Lung (tissue), 12 donors: ENCODE measurements around the gene RPL41. TPM values are rescaled to one million over a fixed set of nuclear protein-coding genes. Genes with fewer than 3 reads are reported as not detected.
A peak's percentile ranks its signal among the peaks of the same experiment; 100 is the strongest.

Source experiments
- ATAC-seq: fragments of 200-7000 bp; cut with Tn5 transposase; one replicate; pipeline ENCODE4 v1.9.1; 2020; ENCODE audit warnings: moderate number of reproducible peaks; ENCODE audit not compliant: insufficient read depth, low FRiP score
- DNase-seq, 3 donors: peaks; one replicate each; pipeline ENCODE4 v3.0.0-alpha.2; 2013 to 2017
- H3K27ac ChIP-seq, 2 donors: one replicate each; pipeline ENCODE4 v1.5.1; 2013; ENCODE audit warnings: mild to moderate bottlenecking in 2 of 2, moderate library complexity in 2 of 2, control low read depth in 1 of 2, inconsistent platforms in 1 of 2, low read depth in 1 of 2, low read length in 1 of 2
- H3K27me3 ChIP-seq, 3 donors: one replicate each; pipeline ENCODE4 v1.5.1; 2013; ENCODE audit warnings: low read length in 2 of 3; ENCODE audit not compliant: control insufficient read depth in 3 of 3, insufficient read depth in 3 of 3
- H3K36me3 ChIP-seq, 4 donors: one replicate each; pipeline ENCODE4 v1.5.1; 2013; ENCODE audit warnings: low read length in 4 of 4, mild to moderate bottlenecking in 1 of 4, moderate library complexity in 1 of 4; ENCODE audit not compliant: control insufficient read depth in 4 of 4, insufficient read depth in 4 of 4
- H3K4me1 ChIP-seq, 5 donors: one replicate each; pipeline ENCODE4 v1.5.1; 2013; ENCODE audit warnings: low read length in 5 of 5, mild to moderate bottlenecking in 2 of 5, moderate library complexity in 1 of 5; ENCODE audit not compliant: control insufficient read depth in 5 of 5, insufficient read depth in 5 of 5
- H3K4me3 ChIP-seq: one replicate; pipeline ENCODE4 v1.5.1; 2013; ENCODE audit warnings: mild to moderate bottlenecking, control low read depth, moderate library complexity
- H3K9ac ChIP-seq, 2 donors: one replicate each; pipeline ENCODE4 v1.5.1; 2013; ENCODE audit warnings: low read length in 2 of 2, control low read depth in 1 of 2; ENCODE audit not compliant: insufficient read depth in 1 of 2
- H3K9me3 ChIP-seq, 4 donors: one replicate each; pipeline ENCODE4 v1.5.1; 2013; ENCODE audit warnings: low read length in 3 of 4, mild to moderate bottlenecking in 1 of 4, moderate library complexity in 1 of 4; ENCODE audit not compliant: control insufficient read depth in 4 of 4, insufficient read depth in 3 of 4
- CTCF ChIP-seq: IDR thresholded peaks from 2 replicates; pipeline ENCODE4 v1.5.1; 2012; ENCODE audit warnings: mild to moderate bottlenecking; ENCODE audit errors: control extremely low read depth, extremely low read depth
- WGBS, 2 donors: extraction: QIAGEN DNeasy Blood & Tissue Kit; methylation state at CpG; one replicate each; pipeline ENCODE4 v1.1.7; 2013; 5-methylcytosine and 5-hydroxymethylcytosine counted together
- polyA plus RNA-seq, 2 donors: library from polyadenylated mRNA; stranded (reverse); fragments of 200-250 nt; gene quantifications; one replicate each; pipeline ENCODE4 v1.2.1, GENCODE V29; 2013
- total RNA-seq, 2 donors: library from RNA; depleted of rRNA in 1 of 2; stranded (reverse); fragments of >200 nt in 1 of 2; gene quantifications; one replicate each; pipeline ENCODE4 v1.2.1, GENCODE V29; 2014 to 2021
- donor health status: control.
- donor health status: control.
- donor health status: Bipolar disorder and iron deficiency.
- donor health status: healthy.
- donor health status: DM: yes; HTN: yes; CAD: no.

RPL41 gene
- total and polyA plus RNA-seq, 4 donors: 1,569 to 5,737 (median 3,911) TPM

DNA sequence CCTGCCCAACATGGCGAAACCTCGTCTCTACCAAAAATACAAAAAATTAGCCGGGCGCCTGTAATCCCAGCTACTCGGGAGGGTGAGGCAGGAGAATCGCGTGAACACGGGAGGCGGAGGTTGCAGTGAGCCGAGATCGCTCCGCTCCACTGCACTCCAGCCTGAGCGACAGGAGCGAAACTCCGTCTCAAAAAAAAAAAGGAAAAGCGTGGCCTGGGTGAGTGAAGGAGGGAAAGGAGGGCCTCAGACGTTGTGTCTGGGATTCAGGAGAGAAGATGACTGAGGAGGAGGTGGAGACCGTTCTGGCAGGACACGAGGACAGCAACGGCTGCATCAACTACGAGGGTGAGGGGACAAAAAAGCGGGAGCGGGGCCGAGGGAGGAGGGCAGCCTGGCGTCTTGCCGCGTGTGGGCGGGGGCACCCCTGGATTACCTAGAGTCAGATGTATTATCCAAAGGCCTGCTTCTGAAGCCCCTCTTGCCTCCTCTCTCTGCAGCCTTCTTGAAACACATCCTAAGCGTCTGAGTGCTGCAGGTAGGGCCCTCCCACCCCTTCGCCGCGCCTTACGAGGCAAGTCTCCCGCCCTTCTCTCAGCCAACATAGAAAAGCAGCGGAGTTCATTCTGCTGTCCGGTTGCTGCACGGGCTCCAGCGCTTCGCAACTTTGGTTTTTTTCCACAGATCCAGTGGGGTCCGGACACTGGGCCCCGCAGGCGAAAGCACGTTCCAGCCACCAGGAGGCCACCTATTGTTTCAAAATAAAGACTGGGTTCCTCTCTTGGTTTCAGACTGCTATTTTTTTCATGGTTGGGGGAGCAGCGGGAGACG is 41.0 kb downstream of the RPL41 start:
- Histone ChIP-seq H3K36me3 (peaks cover 7 to 49% (median 34%) of the 10 kb centered on the region in 4 donors), H3K9me3 (no peaks in the 10 kb centered on the region), H3K9ac (peak overlapping the region; percentile 60 to 95), H3K4me1 (peaks cover 4 to 36% (median 26%) of the 10 kb centered on the region in 5 donors), H3K4me3 (peak overlapping the region; percentile 15), H3K27ac (peak overlapping the region; percentile 77 to 85), H3K27me3 (no peaks in the 10 kb centered on the region)
- TF ChIP-seq CTCF: peak; percentile 29
- WGBS, 2 donors: 4 to 6% methylated on average over 45 of the region's 45 CpGs
- peak; percentile 55 for ATAC-seq
- peak; percentile 93 to 96 (median 96) for DNase-seq

GRCh38 chr12:56158029-56158925 is 41.8 kb downstream of the RPL41 start, which contains the start of gene MYL6:
MYL6 (plus strand) TSS chr12:56158359; CDS start chr12:56158402, 43 bp downstream.
- 0% methylated on average over 30 of the region's 30 CpGs for WGBS, 2 donors
- no peaks in the 10 kb centered on the region for H3K27me3 ChIP-seq
- H3K27ac ChIP-seq: peak within 1 kb of the TSS; percentile 96 to 98
- ATAC-seq (peak; percentile 85), DNase-seq (peak; percentile 97 to 99 (median 99))
- H3K4me3 ChIP-seq: peak within 1 kb of the TSS; percentile 92
- TF ChIP-seq CTCF: no peak
- H3K9me3 ChIP-seq: no peaks in the 10 kb centered on the region
- H3K9ac ChIP-seq: peak within 1 kb of the TSS; percentile 99
- peaks cover 7 to 54% (median 39%) of the 10 kb centered on the region in 4 donors for H3K36me3 ChIP-seq
- peaks cover 0 to 29% (median 21%) of the 10 kb centered on the region in 5 donors for H3K4me1 ChIP-seq

GRCh38 chr12:56158926-56159461 is 42.6 kb downstream of the RPL41 start:
- Histone ChIP-seq H3K9ac (peak overlapping the region; percentile 99), H3K27me3 (no peaks in the 10 kb centered on the region), H3K36me3 (peaks cover 7 to 58% (median 43%) of the 10 kb centered on the region in 4 donors), H3K4me1 (peaks cover 0 to 23% (median 17%) of the 10 kb centered on the region in 5 donors), H3K27ac (peak overlapping the region; percentile 96 to 98), H3K4me3 (peak overlapping the region; percentile 92), H3K9me3 (no peaks in the 10 kb centered on the region)
- ATAC-seq (peak; percentile 59), DNase-seq (peak; percentile 77 to 82 (median 81))
- TF ChIP-seq CTCF: no peak
- 0 to 1% methylated on average over 6 of the region's 6 CpGs for WGBS, 2 donors
